PC-3 (cell line): ENCODE measurements around the gene RNU1-3.
"Not testable (repeated sequence)": the region's sequence is repeated elsewhere in the genome, so short reads cannot be mapped to it uniquely, and the experiment has no call there.

ENCODE experiments used
- EZH2 ChIP-seq: fragments of 300-600 bp; sonication (generic); IDR thresholded peaks from one replicate; pipeline ENCODE4 v1.6.1; 2017; ENCODE audit warnings: antibody characterized with exemption, mild to moderate bottlenecking, low read length; ENCODE audit not compliant: unreplicated experiment
- TF ChIP-seq, protein P1 (sequence below): fragments of 300-600 bp; sonication (generic); conservative IDR thresholded peaks from 2 replicates; pipeline ENCODE4 v1.5.1; 2017; ENCODE audit warnings: antibody characterized with exemption, low read depth, mild to moderate bottlenecking, low read length

DNA sequence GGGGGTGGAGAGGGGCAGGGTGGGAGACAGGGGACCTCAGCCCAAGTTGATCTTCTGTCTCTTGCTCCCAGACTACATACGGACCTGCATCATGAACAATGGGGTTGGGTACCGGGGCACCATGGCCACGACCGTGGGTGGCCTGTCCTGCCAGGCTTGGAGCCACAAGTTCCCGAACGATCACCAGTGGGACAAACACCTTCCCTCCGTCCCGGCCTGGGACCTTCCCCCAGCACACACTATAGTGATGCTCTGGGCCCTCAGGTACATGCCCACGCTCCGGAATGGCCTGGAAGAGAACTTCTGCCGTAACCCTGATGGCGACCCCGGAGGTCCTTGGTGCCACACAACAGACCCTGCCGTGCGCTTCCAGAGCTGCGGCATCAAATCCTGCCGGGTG is 20.0 kb downstream of the RNU1-3 start:
- not testable (repeated sequence) for TF ChIP-seq EZH2
- TF ChIP-seq, protein P1, sequence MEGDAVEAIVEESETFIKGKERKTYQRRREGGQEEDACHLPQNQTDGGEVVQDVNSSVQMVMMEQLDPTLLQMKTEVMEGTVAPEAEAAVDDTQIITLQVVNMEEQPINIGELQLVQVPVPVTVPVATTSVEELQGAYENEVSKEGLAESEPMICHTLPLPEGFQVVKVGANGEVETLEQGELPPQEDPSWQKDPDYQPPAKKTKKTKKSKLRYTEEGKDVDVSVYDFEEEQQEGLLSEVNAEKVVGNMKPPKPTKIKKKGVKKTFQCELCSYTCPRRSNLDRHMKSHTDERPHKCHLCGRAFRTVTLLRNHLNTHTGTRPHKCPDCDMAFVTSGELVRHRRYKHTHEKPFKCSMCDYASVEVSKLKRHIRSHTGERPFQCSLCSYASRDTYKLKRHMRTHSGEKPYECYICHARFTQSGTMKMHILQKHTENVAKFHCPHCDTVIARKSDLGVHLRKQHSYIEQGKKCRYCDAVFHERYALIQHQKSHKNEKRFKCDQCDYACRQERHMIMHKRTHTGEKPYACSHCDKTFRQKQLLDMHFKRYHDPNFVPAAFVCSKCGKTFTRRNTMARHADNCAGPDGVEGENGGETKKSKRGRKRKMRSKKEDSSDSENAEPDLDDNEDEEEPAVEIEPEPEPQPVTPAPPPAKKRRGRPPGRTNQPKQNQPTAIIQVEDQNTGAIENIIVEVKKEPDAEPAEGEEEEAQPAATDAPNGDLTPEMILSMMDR, result not testable (repeated sequence)
